Activated CD8-positive, alpha-beta memory T cell treated with anti-CD3 and anti-CD28 coated beads for 24 hours (primary cell): ENCODE results near the gene CCDC82.

Experiments used
- DNase-seq: peaks from one replicate; pipeline ENCODE4 v3.0.0-alpha.2; 2020

Gene CCDC82

DNA sequence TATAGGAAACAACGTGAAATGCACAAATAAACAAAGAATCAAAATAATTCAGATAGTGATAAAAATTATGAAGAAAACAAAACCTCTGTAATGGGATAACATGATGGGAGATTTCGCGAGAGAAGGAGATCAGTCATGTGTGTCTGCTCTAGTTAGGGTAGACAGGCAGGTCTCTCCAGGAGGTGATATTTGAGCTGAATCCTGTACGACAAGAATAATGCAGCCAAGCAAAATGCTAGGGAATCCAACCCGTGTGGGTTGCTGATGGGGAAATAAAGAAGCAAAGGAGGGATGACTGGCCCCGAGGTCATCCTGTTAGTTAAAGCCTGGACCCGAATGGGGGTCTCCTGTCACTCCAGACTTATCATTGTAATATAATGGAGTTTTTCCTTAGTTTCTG is 62.8 kb downstream of the CCDC82 start:
- no peak for DNase-seq

DNA sequence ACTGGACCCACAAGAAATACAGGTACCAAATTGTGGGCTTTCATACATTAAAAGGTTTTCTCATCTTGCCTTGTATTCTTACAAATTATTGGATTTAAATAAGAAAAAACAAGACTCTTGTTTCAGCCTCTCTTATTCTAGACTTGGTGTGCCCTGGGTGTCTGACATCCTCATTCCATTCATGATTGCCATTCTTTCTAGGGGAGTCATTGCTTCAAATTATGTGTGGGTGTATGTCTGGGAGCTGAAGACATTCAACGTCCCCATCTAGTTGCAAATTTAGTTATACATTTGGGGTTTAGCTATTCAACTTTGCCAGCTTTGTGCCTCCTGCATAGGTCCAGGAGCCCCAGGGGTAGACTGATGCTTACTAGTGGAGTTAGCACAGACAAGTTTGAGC is 64.8 kb downstream of the CCDC82 start:
- DNase-seq: no peak

DNA sequence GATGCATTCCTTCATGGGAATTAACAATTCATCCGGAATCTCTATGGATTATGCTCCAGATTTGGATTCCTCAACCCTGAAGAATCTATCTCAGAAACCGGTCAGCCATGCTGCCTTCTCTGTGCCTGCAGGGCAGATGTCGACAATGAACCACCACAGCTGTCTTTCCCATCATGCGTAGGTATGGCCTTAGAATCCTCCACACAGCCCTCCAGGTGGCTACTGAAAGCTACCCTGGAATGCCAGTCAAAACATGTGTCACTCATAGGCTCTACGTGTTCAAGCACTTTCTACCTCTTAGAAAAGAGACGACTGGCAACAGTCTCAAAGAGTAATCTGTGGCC is 66.1 kb downstream of the CCDC82 start:
- DNase-seq: no peak

DNA sequence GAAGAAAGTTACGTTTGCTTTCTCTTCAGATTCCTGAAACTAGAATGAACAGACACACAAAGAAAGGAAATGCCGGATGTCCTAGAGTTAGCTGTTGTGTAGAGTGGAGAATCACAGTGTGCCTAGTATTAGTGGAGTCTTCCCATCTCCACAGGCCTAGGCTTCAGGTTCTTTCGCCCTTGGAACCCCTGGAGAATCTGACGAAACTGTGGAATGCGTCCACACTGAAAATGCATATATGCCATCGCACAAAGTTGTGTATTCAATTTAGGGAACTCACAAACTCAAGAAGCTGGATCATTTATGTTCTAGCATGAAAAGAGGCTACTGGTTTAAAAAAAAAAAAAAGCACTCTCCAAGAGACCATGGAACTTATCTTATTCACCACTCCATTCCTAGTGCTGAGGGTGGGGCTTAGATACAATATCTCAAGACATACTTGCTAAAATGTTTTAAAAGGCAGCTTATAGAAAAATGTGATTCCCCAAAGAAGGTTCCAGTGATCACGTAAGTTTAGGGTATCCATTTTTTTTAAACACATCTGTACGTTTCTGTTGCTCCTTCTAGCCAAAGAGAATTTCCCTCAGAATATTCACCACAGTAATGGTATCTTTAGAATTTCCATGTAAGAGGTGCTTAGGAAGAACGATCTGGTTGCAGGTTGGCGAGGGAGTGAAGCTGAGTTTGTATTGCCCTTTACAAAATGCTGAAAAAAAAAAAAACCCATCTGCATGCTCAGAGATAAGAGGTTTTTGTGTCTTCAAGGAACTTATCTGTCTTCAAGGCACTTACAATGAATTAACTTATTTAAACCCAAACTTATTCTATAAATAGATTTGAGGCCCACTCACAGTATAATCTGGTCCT is 66.7 kb downstream of the CCDC82 start:
- DNase-seq: no peak

DNA sequence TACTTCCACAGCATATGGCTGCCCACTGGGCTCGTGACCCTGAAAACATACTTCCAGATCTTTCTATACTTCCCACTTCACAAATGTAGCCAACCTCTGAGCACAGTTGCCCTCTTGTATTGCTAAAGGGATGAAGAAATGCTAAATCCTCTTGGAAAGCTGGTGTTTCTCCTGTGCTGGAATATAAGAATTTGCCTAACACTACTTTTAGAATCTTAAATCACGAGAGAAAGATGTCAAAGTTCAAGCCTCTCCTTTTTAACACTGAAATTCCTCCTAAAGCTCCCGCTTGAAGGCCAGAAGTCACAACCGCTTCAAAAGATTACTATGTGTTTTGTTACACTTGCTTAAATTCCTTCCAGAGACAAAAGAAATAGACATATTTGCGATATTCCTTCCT is 68.6 kb downstream of the CCDC82 start:
- DNase-seq: no peak

DNA sequence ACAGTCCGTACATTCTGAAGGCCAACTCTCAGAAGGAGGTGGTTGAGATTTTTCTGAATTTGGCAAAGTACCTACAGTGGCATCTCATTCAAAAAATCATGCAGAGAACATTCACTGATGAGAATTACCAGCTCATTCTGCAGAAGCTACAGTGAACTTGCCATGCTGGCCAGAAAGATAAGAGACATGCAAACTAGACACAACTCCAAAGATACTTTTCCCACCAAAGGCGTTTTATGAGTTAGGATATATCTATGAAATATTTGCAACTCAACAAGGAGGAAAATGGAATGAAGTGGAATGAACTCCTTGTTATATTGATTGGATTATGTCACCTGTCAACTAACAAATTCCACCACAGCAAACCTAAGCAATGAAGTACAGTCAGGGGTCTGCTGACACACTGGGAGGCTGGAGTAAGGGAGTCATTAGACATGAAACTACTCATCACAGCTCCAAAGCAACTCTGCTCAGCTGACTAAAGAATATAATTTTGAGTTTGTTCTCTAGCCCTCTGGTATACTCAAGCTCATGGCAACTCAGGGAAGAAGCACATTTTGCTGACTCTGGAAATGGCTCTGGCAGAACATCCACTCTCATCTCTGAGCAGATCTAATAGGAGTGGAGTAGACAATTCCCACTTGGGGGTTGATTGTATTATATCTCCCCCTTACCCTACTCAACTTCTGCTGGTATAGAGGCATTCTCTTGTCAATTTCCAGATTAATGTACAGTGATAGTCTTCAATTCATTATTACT is 69.6 kb downstream of the CCDC82 start:
- DNase-seq: no peak

DNA sequence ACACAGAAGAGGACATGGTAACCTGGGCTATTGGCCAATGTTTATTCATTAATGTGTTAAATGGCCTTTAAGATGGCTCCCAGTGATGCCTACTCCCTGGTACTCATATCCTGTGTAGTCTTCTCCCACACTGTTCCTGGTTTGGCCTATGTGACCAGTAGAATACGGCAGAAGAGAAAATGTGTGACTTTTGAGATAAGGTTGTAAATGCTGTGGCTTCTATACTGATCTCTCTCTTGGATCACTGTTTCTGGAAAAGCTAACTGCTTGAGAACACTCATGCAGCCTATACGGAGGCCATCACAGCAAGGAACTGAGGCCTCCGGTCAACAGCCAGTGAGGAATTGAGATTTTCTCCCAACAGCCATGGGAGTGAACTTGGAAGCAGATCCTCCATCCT is 70.9 kb downstream of the CCDC82 start:
- DNase-seq: no peak

DNA sequence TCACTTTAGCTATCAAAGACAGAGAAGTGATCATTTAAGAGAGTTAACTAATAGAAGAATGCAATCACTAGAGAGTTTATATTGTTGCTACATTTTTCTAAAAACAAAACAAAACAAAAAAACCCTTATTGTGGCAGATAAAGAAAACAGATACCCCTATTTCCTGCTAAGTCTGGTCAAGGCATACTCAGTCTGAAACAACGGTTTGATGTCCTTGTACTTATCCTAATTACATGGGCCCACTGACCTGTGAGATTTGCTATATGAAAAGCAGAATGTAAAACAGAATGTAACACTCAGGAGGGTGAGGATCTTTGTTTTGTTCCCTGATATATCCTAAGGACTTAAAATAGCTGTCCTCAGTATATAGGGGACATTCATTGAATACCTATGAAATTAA is 71.3 kb downstream of the CCDC82 start:
- DNase-seq: no peak

DNA sequence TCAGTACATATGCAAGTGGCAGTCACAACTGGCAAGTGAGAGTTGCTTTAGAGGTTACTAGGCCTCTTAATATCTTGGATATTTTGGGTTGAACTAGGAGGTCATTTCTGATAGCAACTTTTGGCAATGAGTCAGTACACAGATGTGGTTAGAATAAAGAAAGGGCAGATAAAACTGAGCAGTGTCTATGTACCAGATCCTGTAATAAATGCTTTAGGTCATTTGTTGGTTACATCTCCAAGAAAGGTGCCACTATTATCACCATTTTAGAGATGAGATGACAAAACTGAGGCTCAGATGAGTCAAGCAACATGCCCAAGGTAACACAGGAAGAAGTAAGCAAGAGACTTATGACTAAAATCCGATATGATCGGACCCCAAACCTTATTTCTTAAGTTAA is 71.7 kb downstream of the CCDC82 start:
- DNase-seq: no peak

DNA sequence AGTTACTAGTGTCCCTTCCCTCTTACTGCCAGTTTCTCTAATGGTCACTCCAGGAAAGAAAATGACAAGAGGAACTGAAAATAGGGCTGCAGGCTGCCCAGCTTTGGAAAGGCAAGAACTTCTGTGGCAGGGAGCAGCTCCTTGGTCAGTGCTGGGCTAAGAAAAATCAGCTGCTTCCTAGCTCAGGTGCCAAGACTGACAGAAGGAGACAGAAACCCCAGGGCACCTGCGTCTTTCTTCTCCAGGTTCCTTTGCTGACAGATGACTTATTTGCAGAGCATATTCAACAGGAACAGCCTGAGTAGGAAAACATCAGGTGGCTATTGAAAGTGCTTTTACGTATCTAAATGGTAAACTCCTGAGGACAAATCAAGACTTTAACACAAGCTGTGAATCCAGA is 72.1 kb downstream of the CCDC82 start:
- no peak for DNase-seq

DNA sequence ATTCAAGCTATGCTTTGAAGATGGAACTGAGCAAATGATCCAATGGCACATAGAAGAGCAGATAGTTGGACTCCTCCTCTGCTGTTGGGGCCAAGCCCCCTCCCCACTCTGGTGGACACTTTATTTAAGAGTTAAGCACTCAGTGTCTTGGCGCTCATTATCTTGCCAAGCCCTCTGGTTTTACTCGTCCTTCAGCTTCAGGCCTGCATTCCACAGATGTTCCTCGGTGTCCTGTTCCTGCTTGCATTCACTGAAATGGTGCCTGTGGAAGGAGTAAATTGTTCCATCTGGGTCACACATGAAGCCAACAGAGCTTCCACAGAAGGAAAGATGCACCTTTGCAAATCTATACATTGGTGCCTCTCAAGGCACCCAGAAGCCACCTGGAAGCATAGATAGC is 72.8 kb downstream of the CCDC82 start:
- DNase-seq: no peak

DNA sequence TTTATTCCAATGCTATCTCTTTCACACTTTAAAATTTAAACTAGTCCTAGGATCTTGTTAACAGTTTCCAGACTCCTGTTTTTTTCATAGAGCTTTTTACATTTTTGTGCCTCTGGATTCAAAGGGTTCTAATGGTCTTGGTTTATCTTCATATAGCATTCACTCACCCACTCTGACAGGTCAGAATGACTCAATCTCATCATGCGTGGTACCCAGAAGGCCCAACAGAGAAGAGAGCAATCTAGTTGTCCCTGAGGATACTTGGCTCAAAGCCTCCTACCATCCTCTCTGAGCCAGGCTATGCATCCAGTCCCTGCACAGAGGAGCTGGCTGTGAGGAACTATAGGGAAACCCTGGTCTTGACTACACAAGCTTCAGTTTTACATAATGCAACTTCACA is 74.2 kb downstream of the CCDC82 start:
- no peak for DNase-seq

DNA sequence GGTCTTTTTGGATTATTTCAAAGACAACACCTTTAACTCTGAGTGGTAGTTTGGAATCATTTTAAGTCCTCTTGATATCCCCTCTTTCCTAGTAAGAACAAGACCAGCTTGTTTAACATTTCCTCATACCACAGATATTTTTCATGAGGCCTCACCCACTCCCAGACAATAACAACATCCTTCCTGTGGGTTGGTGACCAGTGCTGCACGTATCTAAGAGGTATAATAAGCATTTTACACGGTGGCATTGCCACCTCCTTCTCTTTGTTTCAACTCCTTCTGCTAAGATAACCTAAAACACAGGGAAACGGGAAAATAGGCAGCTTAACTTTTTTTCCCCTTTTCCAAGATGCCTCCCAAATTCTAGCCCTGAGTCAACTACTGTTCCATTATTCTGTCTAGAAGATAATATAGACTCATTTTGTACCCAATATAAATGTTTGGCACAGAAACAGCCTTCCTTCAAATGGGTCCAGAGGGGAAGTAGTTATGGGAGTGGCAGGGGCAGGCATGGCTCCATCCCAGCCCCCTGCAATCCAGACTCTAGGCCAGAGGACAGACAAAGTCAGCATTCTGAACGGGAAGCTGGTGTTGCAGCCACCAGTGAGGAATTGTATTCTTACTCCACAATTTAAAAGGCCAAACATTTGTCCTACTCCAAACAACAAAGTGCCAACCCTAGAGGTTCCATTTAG is 75.2 kb downstream of the CCDC82 start:
- DNase-seq: no peak

DNA sequence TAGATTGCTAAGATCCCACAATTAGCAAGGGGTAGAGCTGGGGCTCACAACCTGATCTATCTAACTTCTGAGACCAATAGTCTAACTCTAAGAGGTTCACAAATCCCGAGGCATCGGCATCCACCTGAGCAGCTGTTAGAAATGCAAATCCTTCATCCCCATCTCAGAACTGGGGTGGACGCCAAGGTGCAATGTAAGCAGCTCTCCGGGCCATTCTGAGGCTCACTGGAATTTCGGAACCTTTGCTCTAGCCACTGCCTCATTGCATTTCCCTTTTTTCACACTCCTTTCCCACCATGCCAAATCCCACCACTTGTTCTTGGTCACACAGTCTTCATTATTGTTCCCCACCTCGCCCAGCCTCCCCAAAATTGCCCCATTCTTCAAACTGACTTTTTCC is 76.5 kb downstream of the CCDC82 start:
- DNase-seq: no peak

DNA sequence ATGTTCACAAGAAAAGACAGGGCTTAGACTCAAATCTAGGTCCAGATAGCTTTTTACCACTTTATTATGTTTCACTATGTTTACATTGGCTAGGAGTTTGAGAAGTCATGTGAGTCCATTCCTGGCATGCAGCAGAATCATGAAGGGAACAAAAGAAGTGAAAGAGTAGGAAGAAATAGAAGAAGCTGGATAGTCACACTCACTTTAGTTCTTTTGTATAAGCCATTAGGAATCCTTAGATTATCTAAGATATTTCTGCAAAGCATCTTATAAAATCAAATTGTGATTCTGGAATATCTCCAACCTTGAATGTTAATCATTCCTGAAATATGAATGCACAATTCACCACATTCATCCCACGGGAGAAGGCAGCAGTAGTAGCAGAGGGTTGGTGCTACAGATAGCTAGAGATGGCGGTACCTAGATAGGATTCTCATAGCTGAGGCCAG is 78.6 kb downstream of the CCDC82 start:
- DNase-seq: no peak

DNA sequence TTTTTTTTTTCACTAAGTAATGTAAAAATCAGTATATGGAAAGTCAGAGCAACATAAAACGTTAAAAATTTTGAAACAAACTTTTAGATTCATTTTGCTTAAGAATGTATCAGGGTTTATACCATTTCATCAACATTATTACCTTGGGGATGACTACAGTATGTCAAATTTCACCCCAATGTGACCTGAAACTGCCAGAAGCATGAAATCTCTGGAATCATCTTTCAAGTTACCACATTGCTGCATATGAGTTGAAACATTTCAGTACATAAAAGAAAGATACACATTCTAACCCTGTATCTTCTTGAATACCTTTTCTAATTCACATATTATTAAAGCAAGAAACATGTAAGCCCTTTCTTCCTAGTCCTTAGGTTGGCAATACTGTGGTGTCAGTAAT is 79.5 kb downstream of the CCDC82 start:
- no peak for DNase-seq

DNA sequence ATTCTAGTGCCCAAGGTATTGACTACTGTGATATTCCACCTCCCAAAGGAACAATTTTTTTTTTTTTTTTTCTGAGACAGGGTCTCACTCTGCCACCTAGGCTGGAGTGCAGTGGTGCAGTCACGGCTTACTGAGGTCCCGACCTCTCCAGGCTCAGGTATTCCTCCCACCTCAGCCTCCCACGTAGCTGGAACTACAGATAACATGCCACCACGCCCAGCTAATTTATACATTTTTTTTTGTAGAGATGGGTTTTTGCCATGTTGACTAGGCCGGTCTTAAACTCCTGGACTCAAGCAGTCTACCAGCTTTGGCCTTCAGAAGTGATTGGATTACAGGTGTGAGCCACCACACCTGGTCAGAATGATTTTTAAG is 80.1 kb downstream of the CCDC82 start:
- no peak for DNase-seq

DNA sequence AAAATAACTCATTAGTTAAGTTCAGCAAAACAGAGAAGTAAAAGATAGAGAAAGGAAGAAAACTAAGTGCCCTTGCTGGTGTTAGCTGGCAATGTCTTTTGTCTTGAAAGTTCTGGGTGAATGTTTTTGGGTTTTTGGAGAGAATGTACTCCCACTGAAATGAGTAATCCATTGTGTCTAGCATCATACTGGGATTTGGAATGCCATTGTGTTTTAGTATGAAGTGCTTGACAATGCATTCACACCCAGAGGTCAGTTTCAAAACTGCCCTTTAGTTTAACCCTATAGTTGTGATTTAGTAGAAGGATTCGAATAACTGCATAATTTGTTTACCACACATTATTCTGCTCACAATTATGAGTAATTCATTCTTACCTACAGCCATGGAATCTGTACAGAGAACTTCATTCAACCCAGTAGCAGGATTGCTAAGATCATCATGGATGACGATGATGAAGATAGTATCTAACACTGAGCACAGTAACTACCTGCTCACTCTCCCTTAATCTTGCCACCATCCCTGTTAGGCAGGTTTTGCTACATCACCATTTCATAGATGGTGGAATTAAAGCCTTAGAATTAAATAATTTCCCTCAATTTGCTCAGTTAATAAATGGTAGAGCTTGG is 80.6 kb downstream of the CCDC82 start:
- DNase-seq: no peak

DNA sequence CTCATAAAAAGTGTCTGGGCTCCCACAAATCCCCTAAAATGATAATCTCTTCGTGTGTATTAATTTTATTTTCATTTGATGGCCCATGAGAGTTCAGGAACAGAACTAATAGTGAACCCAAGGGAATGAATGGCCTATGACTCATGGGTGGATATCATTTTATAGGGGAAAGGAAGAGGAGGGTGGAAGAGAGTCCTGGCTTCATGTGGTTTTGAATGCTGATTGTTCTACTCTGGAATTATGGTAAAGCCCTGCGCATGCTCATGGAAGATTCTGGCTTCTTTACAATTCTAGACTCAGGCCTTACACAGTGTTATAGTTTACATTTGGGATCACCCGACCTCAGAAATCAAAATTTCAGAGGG is 82.0 kb downstream of the CCDC82 start:
- DNase-seq: no peak

DNA sequence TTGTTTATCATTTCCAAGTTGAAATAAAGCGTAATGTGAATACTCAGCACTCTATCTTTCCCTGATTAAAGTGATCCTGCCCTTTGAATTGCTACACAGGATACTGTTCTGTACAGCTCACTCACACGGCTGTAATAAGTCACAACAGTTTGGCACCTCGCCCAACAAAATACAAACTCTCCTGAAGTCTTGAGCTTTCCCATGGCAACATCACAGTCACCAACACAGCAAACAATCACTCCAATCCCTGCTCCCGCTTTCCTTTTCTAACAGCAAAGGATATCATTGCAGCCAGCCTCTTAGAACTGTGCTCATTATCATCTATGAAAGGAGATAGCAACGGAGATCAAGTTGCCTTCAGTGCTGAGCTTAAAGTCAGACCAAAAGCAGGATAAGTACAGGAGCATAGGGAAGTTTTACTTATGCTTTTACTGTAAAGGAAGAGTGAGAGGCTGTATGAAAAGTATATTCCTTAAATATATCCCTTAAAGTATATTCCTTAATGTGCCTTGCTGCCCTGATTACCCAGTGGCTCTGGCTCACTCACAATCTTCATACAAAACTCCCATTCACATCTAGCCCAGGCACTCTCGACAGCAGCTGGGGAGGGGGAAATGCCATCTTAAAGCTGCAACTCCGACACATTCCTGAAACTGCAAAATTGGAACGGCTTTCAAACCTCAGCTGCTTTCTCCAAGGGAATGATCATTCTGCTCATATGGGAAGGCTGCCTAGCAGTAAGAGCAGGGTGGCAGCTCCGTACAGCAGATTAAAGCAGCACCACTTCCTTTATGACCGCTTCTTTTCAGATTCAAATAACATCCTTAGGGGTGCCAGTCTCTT is 82.6 kb downstream of the CCDC82 start:
- no peak for DNase-seq

DNA sequence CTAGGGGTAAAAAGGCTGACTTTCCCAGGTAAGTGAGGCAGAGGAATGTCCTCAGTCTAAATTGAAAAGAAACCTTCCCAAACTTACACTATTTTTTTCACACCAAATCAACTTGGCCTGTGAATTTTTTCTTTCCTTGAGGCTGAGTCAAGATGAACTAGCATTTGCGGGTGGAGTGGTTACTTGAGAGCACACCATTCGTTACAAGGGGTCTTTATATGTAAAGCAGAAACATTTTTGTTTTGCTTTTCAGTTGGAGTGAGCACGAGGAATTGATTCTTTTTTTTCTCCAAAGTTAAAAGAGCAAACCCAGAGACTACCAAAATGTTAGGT is 83.1 kb downstream of the CCDC82 start:
- no peak for DNase-seq

DNA sequence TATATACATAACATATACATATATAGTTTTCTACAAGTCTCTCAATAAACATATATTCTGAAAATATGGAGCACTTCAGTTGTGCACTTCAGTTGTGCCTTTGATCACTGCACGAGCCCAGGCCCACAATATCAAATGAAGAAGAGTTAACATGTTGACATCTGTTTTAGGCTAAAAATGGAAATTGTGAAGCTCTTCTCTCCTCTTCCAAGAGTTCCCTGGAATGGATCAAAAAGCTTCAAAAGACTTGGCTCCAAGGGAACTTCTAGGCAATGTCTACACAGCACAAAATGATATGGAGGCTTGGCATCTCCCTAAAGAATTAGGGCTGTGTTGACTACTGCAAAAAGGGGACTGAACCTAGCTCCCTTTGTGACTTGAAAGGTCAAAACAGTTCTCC is 83.6 kb downstream of the CCDC82 start:
- DNase-seq: no peak

DNA sequence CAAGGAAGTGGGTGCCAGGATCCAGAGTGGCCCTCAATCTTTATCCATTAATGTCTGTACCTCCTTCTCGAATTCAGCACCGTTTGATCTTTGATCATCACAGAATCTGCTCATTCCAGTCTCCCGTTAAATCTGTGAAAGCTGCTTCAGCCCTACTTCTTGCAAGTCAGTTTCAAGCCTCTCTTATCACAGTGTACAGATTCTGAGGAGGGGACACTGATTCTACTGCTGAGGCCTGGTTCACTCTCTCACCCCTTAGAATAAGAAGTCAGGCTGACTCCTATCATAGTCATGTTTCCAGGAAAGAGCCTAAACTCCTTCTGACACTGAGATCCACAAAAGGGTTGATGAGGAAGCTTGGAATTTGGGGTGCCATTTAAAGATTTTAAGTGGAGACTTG is 85.7 kb downstream of the CCDC82 start:
- DNase-seq: no peak
